ENCODE results near the gene ATG7.

The ATG7 gene

DNA sequence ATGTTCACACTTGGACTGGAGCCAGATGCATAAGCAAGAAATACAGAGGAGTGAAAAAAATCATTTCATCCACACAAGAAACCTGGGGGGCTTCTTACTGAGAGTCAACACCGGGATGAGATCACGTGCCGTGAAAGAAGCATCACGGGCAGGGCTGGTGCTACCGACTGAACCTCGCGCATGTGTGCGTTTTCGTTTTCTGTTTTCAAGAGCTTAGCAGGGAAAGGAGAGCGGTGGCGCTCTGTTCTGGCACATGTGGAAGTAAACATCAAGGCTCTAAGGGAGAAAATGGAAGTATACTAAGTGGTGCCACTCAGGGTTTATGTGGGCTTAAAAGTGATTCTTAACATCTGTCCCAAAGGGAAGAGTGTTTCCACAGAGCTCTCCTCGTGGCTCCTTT lies 315.6 kb downstream of the ATG7 start:
- H3K4me3 ChIP-seq (ENCODE audit: low read depth, low read length): no peak overlapping the region
- TF ChIP-seq, protein P1, sequence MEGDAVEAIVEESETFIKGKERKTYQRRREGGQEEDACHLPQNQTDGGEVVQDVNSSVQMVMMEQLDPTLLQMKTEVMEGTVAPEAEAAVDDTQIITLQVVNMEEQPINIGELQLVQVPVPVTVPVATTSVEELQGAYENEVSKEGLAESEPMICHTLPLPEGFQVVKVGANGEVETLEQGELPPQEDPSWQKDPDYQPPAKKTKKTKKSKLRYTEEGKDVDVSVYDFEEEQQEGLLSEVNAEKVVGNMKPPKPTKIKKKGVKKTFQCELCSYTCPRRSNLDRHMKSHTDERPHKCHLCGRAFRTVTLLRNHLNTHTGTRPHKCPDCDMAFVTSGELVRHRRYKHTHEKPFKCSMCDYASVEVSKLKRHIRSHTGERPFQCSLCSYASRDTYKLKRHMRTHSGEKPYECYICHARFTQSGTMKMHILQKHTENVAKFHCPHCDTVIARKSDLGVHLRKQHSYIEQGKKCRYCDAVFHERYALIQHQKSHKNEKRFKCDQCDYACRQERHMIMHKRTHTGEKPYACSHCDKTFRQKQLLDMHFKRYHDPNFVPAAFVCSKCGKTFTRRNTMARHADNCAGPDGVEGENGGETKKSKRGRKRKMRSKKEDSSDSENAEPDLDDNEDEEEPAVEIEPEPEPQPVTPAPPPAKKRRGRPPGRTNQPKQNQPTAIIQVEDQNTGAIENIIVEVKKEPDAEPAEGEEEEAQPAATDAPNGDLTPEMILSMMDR (IDR thresholded peaks at IDR 0.05; ENCODE audit: insufficient read depth, low read depth, low read length, missing control alignments): no peak
- no peak for DNase-seq (ENCODE audit: low read depth)

DNA sequence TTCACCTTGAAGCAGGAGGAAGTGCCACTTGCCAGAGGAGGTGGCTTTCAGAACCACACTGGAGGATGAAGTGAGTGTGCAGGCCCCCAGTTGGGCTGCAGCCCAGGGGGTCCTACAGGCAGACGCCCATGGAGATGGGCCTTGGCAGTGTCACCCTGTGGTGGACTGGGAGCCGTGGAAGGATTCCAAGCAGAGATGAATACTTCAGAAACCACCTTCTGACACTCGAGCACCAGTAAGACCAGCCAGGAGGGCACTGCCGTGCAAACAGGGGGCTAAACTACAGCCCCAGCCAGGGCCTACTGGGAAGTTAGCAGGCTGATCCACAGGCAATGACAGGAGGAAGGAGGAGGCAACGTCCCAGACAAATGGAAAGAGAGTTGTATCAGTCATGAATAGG lies 316.1 kb downstream of the ATG7 start:
- H3K4me3 ChIP-seq (ENCODE audit: low read depth, low read length): no peak overlapping the region
- TF ChIP-seq, protein P1 (IDR thresholded peaks at IDR 0.05; ENCODE audit: insufficient read depth, low read depth, low read length, missing control alignments): no peak
- DNase-seq (ENCODE audit: low read depth): no peak

DNA sequence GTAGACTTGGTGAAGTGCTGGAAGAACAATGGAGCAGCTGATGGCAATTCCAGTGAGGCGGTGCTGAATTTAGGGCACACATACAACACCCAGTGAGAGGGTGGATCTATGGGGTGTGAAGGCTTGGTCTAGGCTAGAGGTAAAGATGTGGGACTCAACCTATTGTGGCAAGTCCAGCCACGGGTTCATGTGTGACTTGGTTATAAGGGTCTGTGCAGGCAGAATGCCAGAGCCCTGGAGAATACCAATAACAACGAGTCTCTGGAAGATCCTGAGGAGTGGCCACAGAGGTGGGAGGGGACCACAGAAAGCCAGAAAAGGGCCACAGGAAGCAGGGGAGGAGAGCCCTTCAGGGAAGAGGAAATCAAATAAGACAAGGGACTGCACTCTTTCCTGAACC lies 316.6 kb downstream of the ATG7 start:
- H3K4me3 ChIP-seq (ENCODE audit: low read depth, low read length): no peak overlapping the region
- TF ChIP-seq, protein P1 (IDR thresholded peaks at IDR 0.05; ENCODE audit: insufficient read depth, low read depth, low read length, missing control alignments): no peak
- no peak for DNase-seq (ENCODE audit: low read depth)

DNA sequence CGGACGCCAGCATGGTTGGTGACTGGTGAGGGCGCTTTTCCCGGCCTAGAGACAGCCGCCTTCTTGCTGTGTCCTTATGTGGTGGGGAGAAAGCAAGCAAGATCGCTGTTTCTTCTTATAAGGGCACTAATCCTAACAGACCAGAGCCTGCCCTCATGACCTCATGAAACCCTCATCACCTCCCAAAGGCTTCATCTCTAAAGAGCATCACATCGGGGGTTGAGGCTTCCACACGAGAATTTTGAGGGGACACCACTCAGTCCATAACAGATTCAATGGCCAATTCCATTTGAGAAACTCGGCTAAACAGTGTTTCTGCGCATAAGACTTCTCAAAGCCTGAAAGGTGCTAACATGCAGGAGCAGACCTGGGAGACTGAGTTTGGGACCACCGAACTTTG lies 317.5 kb downstream of the ATG7 start:
- TF ChIP-seq, protein P1 (IDR thresholded peaks at IDR 0.05; ENCODE audit: insufficient read depth, low read depth, low read length, missing control alignments): no peak
- DNase-seq (ENCODE audit: low read depth): no peak
- H3K4me3 ChIP-seq (ENCODE audit: low read depth, low read length): no peak overlapping the region

DNA sequence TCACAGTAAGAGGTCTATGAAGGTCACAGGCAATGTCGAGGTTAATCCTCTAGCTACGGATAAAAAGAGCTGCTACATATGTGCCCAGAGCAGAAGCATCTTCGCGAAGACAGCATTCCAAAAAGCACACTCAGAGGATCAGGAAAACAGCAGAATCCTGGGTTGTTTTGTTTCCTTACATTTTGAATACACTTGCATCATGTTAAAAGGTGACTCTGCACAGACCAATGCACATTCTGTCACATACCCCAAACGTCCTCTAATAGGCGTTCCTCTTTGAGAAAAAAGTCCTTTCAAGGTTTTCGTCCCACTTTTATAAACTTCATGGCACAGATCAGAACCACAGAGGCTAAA lies 318.8 kb downstream of the ATG7 start:
- no peak overlapping the region for H3K4me3 ChIP-seq (ENCODE audit: low read depth, low read length)
- TF ChIP-seq, protein P1 (IDR thresholded peaks at IDR 0.05; ENCODE audit: insufficient read depth, low read depth, low read length, missing control alignments): no peak
- DNase-seq (ENCODE audit: low read depth): no peak

DNA sequence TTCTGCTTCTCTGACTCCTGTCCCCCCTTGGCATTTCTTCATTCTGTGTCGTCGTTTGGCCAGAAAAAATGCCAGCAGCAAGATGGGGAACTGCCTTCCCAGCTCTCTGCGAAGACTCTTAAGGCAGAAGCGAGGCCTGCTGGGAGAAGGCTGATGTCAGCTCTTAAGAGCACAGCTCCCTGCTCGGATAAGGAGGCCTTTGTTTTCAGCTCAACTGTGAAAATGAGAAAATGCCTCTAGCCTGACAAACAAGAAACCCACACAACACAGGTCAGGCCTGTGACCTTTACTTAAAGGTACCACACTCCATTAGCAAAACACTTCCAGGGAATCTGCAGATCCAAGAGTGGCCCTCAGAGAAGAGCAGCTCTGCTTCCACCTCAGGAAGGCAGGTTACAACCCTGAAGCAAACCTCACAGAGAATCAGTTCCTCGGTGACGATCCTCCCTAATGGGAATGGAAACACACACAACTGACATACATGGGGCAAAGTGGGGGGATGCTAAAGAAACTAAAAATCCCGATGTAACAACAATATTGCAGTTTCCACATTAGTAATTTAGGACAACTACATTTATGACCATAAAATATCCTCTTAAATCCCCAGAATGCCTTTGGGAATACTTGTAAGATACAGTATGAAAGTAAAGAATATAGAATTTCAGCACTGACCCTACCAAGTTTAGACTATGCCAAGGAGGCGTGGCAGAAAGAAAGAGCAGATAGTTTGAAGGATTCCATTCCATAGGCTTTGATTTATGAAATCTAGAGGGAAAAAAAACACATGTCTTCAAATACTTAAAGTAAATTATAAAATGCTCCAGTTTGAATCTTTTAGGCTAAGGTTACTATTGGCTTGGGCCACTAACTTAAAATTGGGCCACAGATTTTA lies 319.4 kb downstream of the ATG7 start:
- TF ChIP-seq, protein P1 (IDR thresholded peaks at IDR 0.05; ENCODE audit: insufficient read depth, low read depth, low read length, missing control alignments): no peak
- DNase-seq (ENCODE audit: low read depth): no peak
- H3K4me3 ChIP-seq (ENCODE audit: low read depth, low read length): no peak overlapping the region
